Keratinocyte (primary cell): ENCODE results near the gene CHL1.

Experiments
- CTCF ChIP-seq, 3 experiments: IDR thresholded peaks in 1 of 3; conservative IDR thresholded peaks in 1 of 3; optimal IDR thresholded peaks in 1 of 3; 2 replicates in 2 of 3; 3 replicates in 1 of 3; pipeline versions ENCODE3 to v1.5.1; 2011; ENCODE audit warnings: low read length in 3 of 3, mild to moderate bottlenecking in 3 of 3, moderate library complexity in 2 of 3, control low read depth in 1 of 3, inconsistent platforms in 1 of 3; ENCODE audit not compliant: insufficient read depth in 2 of 3; ENCODE audit errors: extremely low read depth in 1 of 3
- EZH2 ChIP-seq: IDR thresholded peaks from one replicate; pipeline ENCODE4 v1.6.1; 2012; ENCODE audit warnings: inconsistent platforms, mild to moderate bottlenecking, low read length, moderate library complexity

- no peak for TF ChIP-seq CTCF (optimal IDR thresholded peaks at IDR 0.05 in 1 of 3, IDR thresholded peaks at IDR 0.05 in 1 of 3, conservative IDR thresholded peaks at IDR 0.05 in 1 of 3; ENCODE audit: extremely low read depth in 1 of 3, insufficient read depth in 2 of 3, low read length in 3 of 3)
- TF ChIP-seq EZH2 = no peak
Observed at GRCh38 chr3:243356-243725, 46.8 kb downstream of the CHL1 start.
